Uterine smooth muscle cell (primary cell): Measurements from ENCODE around the gene STX5. TPM values are rescaled to one million over a fixed set of nuclear protein-coding genes. Genes with fewer than 3 reads are reported as not detected.

Experiments
- total RNA-seq: library from RNA; depleted of rRNA; stranded (reverse); fragments of >200 nt; gene quantifications from 2 replicates; pipeline ENCODE4 v1.2.3, GENCODE V29; 2014

Gene STX5, protein sequence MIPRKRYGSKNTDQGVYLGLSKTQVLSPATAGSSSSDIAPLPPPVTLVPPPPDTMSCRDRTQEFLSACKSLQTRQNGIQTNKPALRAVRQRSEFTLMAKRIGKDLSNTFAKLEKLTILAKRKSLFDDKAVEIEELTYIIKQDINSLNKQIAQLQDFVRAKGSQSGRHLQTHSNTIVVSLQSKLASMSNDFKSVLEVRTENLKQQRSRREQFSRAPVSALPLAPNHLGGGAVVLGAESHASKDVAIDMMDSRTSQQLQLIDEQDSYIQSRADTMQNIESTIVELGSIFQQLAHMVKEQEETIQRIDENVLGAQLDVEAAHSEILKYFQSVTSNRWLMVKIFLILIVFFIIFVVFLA
- 42.4 and 52.6 TPM in 2 replicates for total RNA-seq

GRCh38 chr11:62831520-62832335 lies at the start of gene STX5:
Gene STX5, minus strand, starts transcription at chr11:62832051. Its CDS starts 808 bp downstream, at chr11:62831243.

DNA sequence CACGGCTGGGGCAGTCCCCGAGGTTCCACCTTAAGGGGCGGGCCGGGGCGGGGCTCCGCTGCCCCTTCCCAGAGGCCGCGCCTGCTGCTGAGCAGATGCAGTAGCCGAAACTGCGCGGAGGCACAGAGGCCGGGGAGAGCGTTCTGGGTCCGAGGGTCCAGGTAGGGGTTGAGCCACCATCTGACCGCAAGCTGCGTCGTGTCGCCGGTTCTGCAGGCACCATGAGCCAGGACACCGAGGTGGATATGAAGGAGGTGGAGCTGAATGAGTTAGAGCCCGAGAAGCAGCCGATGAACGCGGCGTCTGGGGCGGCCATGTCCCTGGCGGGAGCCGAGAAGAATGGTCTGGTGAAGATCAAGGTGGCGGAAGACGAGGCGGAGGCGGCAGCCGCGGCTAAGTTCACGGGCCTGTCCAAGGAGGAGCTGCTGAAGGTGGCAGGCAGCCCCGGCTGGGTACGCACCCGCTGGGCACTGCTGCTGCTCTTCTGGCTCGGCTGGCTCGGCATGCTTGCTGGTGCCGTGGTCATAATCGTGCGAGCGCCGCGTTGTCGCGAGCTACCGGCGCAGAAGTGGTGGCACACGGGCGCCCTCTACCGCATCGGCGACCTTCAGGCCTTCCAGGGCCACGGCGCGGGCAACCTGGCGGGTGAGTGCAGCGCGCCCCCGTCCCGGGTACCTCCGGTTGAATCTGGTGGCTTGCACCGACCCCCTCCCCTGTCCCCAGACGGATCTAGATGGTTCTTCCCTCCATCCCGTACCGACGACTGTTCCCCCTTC lies 49.1 kb upstream of the STX5 start, which contains the start of gene SLC3A2:
SLC3A2 (plus strand) TSS at position 94 of the 776 bp plus-strand sequence; CDS start at position 222, 128 bp downstream.

DNA sequence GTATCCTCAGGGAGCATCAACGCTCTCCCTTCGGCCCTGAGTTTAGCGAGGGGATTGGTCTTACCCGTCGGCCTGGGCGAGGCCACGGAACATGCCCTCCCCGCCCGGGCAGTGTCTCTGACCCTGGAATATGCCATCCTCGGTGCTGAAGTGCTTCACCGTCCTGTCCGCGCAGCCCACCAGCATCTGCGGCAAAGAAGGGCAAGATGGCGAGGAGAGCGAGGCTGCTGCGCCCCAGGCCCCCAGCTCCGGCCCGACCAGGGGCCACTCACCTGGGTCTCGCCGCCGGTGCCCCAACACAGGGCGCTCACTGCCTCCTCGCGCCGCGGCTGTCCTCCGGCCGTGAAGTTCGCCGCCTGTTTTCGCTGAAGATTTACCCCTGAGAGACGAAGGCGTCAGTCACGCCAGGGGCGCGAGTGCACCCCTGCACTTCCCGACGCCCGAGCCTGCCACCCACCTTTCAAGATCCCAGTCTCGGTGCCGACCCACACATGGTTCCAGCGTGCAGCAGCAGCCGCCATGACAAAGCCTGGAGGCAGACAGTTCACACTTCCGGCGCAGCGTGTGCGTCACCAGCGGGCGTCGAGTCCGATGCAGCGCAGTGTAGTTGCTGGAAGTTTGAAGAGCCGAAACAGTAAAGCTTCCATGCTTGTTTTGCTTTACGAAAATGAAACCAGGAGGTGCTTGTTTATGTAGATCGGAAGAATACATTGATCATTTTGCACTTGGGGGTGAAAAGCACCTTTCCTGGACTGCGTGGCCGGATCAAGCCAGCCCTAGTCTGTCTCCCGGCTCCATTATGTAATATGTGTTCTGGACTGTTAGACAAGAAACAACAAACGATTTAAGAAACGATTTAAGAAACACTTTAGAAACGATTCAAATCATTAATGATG lies 7.4 kb upstream of the STX5 start, which contains the start of gene WDR74:
WDR74 (minus strand) TSS at position 541 of the 896 bp plus-strand sequence; CDS start at position 521, 20 bp downstream.

DNA sequence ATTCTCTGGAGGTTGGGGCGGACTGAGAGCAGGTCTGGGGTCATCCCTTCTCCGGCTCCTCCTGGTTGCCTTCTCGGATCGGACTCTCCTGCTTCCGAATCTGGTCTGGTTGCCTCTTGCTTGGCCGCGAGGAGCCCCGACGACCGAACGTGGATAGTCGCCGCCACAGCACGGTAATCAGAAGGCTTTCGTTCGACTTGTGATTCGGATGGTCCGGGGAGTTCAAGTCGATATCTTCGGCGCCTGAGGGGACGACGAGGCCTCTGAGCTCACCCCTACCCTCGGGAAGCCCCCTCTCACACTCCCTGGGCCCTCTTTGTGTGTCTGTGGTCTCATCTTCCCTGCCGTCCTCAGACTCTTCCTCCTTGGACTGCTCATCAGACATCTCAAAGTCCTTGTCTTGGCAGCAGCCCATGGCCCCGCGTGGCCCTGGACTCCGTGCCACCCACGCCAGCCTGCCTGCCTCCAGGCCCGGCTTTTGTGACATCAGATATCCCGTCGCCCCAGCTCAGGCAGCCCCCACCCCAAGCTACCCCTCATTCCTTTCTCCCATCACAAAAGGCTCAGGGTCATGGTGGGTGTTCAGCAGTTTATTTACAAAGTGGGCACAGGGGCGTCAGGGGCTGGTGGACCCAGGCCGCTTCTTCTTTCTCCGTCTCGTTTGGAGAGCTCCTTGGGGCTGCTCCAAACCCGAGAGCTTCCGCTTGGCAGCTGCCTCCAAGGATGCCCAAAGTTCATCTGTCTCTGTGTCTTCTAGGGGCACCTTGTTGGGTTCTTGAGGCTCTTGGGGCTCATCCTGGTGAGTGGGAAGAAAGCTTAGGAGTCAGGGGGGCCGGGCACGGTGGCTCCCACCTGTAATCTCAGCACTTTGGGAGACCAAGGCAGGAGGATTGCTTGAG lies 734 bp upstream of the STX5 start, which contains the start of gene TEX54:
TEX54 (minus strand) TSS at position 506 of the 899 bp plus-strand sequence.

DNA sequence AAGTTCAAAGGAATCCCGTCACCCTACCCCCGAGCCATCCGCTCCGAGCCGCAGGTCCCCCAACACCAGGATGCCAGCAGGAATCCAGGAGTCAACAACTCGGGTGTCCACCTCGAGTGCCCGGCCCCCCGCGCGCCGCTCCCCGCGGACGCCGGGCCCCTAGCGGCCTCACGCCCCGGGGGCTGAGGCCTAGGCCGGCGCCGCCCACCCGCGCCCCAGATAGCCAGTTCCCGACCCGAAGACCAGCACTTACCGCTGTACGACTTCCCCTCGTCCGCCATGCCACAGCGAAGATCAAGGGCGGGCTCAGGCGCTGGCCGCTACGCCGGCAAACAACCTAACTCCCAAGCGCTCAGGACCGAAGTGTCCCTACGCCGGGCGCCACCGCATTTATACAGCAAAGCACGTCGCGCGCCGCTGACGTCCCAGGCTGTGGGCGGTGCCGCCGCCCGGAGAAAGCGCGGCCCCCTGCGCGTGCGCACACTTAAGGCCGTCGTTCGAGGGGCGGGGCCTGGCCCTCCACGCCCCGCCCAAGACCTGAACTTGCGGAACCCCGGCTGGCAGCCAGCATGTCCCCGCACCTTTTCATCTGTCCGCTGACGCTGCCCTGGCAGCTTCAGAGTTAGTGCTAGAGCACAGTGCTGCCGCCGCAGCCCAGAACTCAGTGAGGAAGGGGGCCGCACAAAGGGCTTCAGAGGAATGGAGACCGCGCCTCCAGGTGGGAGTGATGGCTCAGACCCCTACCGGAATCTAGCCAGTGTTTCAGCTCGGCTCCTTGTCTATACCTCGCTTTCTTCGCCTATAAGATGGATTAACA lies 26.6 kb downstream of the STX5 start, which contains the start of gene NXF1:
NXF1 (minus strand) TSS at position 365 of the 817 bp plus-strand sequence; CDS start at position 281, 84 bp downstream.

DNA sequence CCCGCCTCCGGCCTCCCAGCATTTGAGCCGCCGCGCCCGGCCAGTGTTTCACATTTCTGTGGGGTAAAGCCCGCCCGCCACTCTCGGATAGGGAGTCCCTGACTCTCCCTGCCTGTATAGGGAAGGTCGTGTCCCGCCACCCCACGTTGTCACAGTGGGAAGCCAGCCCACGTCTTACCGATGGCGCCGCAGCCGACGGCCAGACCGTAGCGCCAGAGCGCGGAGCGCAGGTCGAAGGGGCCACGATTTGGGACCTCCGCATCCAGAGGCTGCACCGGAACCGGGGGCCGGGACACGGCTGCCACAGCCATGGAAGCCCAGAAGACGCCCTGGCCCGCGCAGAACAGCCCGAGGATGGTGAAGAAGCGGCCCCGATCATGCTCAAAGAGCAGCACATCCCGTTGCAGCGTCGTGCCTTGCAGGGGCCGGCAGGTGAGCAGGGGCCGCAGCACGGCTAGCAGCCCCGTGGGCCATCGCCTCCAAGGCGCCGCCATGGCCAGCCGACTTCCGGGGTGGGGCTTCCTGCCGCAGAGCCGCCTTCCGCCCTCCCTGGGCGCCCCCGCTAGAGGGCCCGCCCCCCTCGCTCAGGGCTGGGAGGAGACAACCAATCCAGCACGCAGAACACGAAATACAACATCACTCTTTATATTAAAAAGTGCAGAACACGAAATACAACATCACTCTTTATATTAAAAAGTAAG lies 40.2 kb downstream of the STX5 start, which contains the start of gene TMEM223:
TMEM223 (minus strand) TSS at position 506 of the 701 bp plus-strand sequence; CDS start at position 494, 12 bp downstream.

DNA sequence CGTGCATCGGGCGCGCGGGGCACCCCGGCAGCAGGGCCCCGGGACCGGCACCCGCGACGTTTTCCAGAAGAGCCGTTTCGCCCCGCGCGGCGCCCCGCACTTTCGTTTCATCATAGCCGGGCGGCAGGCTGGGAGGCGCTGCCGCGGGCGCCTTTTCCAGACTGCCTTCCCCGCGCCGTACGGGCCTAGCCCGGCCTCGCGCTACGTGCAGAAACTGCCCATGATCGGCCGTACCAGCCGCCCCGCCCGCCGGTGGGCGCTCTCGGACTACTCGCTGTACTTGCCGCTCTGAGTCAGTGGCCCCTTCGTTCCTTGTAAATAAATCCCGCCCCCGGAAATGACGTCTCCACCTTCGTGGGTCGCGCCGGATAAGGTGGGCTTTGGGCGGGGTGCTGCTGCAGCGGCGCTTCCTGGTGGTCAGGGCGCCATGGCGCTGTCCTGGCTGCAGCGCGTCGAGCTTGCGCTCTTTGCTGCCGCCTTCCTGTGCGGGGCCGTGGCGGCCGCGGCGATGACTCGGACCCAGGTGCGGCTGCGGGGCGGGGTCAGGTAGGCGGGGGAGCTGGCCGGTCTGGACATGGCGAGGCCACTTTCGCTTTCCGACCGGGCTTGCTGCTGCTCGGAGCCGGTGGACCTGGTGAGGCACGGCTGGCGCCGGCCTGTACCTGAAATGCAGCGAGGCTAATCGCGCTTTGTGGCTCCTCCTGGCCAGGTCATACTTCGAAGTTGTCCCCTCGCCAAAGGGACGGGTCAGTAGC lies 44.7 kb downstream of the STX5 start, which contains the start of gene TMEM179B:
TMEM179B (plus strand) TSS at position 398 of the 755 bp plus-strand sequence; CDS start at position 428, 30 bp downstream.

GRCh38 chr11:62771144-62772021 lies 60.5 kb downstream of the STX5 start, which contains the start of gene TAF6L:
Gene TAF6L, plus strand, starts transcription at chr11:62771396. Its CDS starts 4,388 bp downstream, at chr11:62775784.

Other genes with a start within 250 kb of the STX5 start
- 7.0 TPM in 2 replicates for gene TUT1, start 240.5 kb downstream of the STX5 start, total RNA-seq
- 97.1 and 125 TPM in 2 replicates for gene MTA2, start 230.2 kb downstream of the STX5 start, total RNA-seq
- gene EML3, start 219.3 kb downstream of the STX5 start, total RNA-seq, result 11.6 and 14.0 TPM in 2 replicates
- gene ROM1, start 218.8 kb downstream of the STX5 start, total RNA-seq, result 2.3 and 2.9 TPM in 2 replicates
- 34.3 and 50.9 TPM in 2 replicates for gene B3GAT3, start 210.1 kb downstream of the STX5 start, total RNA-seq
- gene GANAB, start 185.4 kb downstream of the STX5 start, total RNA-seq, result 315 and 475 TPM in 2 replicates
- gene INTS5, start 178.7 kb downstream of the STX5 start, total RNA-seq, result 22.9 and 24.5 TPM in 2 replicates
- gene C11orf98, start 166.8 kb downstream of the STX5 start, total RNA-seq, result 24.6 and 35.6 TPM in 2 replicates
- 4.2 and 9.4 TPM in 2 replicates for gene CSKMT, start 166.7 kb downstream of the STX5 start, total RNA-seq
- 12.0 and 12.6 TPM in 2 replicates for gene UQCC3, start 160.4 kb downstream of the STX5 start, total RNA-seq
- gene LBHD1, start 159.8 kb downstream of the STX5 start, total RNA-seq, result 2.7 and 3.3 TPM in 2 replicates
- 99.4 and 126 TPM in 2 replicates for gene UBXN1, start 153.0 kb downstream of the STX5 start, total RNA-seq
- gene LRRN4CL, start 142.5 kb downstream of the STX5 start, total RNA-seq, result 12.2 and 23.5 TPM in 2 replicates
- 37.4 and 39.5 TPM in 2 replicates for gene BSCL2, start 124.6 kb downstream of the STX5 start, total RNA-seq
- not detected in 2 replicates for gene GNG3, start 124.4 kb downstream of the STX5 start, total RNA-seq
- gene HNRNPUL2, start 104.6 kb downstream of the STX5 start, total RNA-seq, result 9.6 and 16.4 TPM in 2 replicates
- 30.0 and 35.2 TPM in 2 replicates for gene TTC9C, start 103.6 kb downstream of the STX5 start, total RNA-seq
- gene ZBTB3, start 77.9 kb downstream of the STX5 start, total RNA-seq, result 14.5 and 15.6 TPM in 2 replicates
- gene POLR2G, start 70.5 kb downstream of the STX5 start, total RNA-seq, result 66.9 and 68.8 TPM in 2 replicates
- 29.2 and 30.7 TPM in 2 replicates for gene TAF6L, start 60.7 kb downstream of the STX5 start, total RNA-seq
- gene TMEM179B, start 44.6 kb downstream of the STX5 start, total RNA-seq, result 19.0 and 25.5 TPM in 2 replicates
- 21.8 and 24.1 TPM in 2 replicates for gene TMEM223, start 40.0 kb downstream of the STX5 start, total RNA-seq
- 26.4 and 28.4 TPM in 2 replicates for gene NXF1, start 26.6 kb downstream of the STX5 start, total RNA-seq
- not detected in 2 replicates for gene TEX54, start 790 bp upstream of the STX5 start, total RNA-seq
- 48.4 and 68.5 TPM in 2 replicates for gene WDR74, start 7.5 kb upstream of the STX5 start, total RNA-seq
- 348 and 637 TPM in 2 replicates for gene SLC3A2, start 48.8 kb upstream of the STX5 start, total RNA-seq
- gene CHRM1, start 89.3 kb upstream of the STX5 start, total RNA-seq, result not detected in 2 replicates
- not detected in 2 replicates for gene SLC22A6, start 152.9 kb upstream of the STX5 start, total RNA-seq
- gene SLC22A8, start 183.8 kb upstream of the STX5 start, total RNA-seq, result under 0.01 TPM in 1 of 2 replicates, not detected in the other